DMS114 treated with DMSO at 0.1 percent for 48 hours (cell line): Measurements from ENCODE around the gene TLL1.

ENCODE experiments used
- DNase-seq: peaks from one replicate; lab custom pipeline; 2025; ENCODE audit not compliant: unreplicated experiment; lab: John Stamatoyannopoulos, UW

TLL1 gene

DNA sequence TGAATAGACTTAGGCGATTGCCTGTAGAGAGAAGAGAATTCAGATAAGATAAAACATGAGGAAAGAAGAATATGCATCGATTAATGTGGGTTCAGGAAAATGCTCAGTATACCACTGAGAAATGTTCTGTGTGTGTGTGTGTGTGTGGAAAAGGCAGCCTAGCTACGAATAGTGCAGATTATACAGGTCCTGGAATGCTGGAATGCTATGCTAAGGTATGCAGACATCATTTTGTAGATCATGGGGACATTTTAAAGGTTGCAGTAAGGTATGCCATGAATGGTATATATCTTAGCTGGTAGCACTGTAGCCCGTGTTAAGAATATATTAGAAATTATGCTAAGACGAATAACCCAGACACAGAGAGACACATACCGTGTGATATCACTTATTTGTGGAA lies 267.9 kb downstream of the TLL1 start:
- DNase-seq = no peak

- no peak for DNase-seq
Observed at GRCh38 chr4:166143227-166143626, 270.2 kb downstream of the TLL1 start.

DNA sequence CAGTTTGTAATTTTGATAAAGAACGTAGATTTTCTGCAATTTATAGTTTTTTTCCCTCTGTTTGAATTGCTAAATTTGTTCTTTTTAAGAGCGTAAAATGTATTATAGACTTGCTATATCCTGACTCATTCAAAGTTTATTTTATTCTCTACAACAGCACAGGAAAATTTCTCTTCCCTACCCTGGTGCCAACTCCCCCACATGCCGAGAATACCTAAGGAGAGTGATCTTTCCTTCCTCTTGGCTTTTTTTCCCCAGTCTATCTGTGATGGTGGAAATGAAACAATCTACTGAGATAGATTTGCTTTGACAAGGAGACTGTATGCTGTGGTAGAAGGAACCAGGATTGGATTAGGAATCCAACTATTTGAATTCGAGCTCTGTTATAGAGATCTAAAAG lies 271.6 kb downstream of the TLL1 start:
- no peak for DNase-seq

- DNase-seq = no peak
Observed at GRCh38 chr4:166146806-166147540, 273.9 kb downstream of the TLL1 start.
